ENCODE results near the gene PARP8.
"Not testable (repeated sequence)": the region's sequence is repeated elsewhere in the genome, so short reads cannot be mapped to it uniquely, and the experiment has no call there.

The PARP8 gene

DNA sequence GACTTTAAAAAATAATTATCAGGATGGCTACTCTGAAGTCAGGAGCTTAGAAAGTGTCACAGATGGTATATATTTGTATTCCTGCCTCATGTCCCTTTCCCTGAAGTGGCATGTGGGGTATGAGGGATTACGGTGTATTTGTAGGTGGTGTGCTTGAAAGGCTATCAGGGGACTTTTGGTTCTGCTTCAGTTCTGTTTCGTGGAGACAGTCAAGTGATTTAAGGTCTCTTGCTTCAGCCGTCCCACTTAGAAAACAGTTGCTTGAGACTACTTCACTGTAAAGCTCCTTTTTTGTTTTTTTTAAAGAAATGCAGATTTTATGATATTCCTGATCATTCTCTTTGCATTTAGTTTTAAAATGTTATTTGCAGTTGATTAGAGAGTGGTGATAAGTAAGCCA, 18.3 kb downstream of the PARP8 start:
- DNase-seq: no peak

DNA sequence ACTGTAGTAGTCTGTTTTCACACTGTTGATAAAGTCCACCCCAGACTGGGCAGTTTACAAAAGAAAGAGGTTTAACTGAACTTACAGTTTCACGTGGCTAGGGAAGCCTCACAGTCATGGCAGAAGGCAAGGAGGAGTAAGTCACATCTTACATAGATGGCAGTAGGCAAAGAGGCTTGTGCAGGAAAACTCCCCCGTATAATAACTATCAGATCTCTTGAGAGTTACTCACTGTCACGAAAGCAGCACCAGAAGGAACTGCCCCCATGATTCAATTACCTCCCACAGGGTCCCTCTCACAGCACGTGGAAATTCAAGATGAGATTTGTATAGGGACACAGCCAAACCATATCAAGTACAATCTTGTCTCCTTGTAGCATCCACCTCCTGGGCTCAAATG, 21.1 kb downstream of the PARP8 start:
- no peak for DNase-seq

DNA sequence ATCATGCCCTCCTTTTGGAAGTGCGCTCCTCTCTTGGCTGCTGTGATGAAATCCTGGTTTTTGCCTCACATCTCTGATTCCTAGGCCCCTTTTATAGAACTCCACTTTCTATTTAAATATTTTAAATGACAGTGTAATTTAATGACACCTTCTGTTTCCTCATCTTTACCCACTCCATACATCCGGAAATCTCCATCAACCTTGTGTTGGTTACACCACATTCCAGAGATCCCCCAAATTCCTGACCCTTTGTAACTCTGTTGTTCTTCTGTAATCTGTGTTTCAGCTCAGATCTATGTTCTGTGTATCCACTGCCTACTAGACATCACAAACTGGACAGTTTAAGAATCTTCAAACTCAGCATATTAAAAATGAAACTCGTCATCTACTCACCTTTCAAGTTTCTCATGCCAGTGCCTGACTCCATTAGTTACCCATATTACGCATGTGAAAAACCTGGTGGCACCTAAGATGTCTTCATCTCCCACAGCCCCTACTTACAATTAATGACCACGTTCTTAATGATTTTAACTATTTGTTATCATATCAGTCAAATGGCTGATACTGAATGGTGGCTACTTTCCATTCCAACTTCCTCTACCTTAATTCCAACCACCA, 25.1 kb downstream of the PARP8 start:
- DNase-seq: no peak

DNA sequence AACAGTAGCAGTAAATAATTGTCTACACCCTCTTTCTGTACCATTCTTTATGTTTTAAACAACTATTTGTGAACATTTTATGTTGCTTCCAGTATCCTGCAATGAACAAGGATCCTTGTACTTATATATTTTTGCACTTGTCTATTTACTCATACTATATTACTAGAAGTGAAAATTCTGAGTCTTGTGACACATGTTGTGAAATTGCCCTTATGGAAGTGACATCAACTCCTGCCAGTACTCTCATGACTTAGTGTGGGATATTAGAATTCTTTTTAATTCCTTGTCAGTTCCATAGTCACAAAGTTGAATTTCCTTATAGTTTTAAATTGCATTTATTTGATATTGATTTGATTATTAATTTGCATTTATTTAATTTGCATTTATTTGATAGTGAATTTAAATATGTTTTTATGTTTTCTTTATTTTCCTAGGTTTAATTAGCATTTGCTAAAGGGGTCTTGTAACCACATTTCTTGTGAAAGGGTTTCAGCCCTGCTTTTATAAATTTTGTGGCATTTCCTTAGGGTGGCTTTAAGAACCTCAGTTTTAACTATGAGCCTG, 27.7 kb downstream of the PARP8 start:
- DNase-seq: no peak

DNA sequence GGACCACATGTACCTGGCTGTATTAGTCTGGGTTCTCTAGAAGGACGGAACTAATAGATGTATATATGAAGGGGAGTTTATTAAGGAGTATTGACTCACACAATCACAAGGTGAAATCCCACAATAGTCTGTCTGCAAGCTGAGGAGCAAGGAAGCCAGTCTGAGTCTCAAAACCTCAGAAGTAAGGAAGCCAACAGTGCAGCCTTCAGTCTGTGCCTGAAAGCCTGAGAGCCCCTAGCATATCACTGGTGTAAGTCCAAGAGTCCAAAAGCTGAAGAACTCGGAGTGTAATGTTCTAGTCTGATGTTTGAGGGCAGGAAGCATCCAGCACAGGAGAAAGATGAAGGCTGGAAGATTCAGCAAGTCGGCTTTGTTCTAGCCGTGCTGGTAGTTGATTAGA, 28.2 kb downstream of the PARP8 start:
- not testable (repeated sequence) for DNase-seq

DNA sequence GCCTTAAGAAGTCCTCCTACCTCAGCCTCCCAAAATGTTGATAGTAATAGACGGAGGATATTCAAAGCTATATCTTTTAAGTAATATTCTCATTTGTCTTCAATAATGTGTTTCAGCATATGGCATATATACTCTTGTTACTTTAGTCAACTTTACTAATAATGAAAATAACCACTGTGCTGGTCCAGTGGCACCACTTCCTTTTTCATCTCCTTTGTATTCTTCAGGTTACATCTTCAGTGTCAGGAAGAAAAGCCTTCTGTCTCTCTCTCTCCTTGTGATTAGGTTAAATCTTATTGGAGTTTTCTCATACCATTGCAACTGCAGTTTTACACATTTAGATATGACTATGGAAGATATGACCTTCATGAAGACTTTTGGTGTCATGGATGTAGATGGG, 31.3 kb downstream of the PARP8 start:
- no peak for DNase-seq

DNA sequence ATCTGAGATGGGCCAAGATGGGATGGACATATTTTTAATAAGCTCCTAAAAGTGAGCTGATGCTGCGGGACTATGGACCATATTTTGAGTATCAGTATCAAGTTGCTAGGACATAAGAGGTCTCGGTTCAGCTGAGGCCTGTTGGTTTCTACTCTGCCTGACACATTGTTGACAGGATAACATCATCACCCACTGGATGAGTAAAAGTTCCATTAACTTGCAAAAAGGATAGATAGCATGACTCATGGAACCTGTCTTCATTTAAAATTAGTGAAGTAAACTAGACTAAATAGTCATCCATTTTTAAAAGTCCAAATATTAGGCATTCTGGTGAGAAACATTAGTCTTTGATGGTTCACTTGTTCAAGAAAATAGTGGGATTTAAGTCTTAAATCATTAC, 33.3 kb downstream of the PARP8 start:
- DNase-seq: no peak

DNA sequence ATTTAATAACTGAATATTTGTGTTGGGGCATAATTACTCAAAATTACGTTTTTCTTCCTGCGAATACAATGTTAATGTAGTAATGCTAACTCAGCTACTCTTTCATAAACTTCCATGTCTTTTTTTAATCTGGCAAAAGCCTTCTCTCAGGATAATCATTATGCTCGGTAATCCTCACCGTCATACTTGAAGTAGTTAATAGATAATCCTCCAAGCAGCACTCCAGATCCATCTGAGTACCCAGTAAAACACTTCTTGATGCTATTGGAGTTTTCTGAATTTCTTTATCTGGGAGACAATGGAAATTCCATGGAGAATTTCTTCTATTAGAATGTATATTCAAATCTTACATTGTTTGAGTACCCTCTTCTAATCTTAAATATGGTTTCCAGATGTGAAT, 34.3 kb downstream of the PARP8 start:
- DNase-seq: no peak

DNA sequence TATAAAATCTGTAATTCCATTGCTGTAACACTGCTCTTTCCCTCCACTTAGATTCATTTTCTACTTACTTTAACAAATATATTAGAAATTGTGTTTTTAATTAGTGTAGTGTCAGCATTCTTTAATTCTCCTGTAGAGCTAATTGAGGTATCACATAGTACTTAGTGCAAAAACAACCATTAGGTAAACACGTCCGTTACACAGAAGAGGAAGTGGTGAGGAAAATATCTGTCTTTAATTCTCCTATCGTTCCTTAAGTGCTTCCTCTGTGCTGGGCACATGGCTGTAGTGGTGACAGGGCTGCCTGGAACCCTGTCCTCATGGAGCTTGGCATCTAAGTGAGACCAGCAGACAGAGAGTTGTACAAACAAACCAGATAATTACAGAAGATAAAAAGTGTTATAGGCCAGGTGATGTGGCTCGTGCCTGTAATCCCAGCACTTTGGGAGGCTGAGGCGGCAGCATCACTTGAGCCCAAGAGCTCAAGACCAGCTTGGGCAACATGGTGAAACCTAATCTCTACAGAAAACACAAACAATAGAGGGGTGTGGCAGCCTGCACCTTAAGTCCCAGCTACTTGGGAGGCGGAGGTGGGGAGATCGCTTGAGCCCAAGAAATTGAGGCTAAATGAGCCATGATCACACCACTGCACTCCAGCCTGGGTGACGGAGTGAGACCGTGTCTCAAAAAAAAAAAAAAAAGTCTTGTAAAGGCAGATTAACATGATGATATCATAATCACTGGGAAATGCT, 36.4 kb downstream of the PARP8 start:
- DNase-seq: no peak

DNA sequence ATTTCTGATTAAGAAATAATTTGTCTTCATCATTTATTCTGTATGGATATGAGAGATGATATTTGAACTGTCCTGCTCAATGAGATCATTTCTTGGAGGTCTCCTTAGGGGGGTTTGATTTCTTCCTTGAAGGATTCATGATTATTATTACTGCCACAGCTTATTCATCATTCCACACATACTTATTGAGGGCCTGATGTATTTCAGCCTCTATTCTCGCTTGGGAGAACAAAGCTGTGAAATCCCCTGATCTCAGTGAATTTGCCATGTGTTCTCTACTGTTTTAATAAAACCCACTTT, 36.9 kb downstream of the PARP8 start:
- DNase-seq: no peak

DNA sequence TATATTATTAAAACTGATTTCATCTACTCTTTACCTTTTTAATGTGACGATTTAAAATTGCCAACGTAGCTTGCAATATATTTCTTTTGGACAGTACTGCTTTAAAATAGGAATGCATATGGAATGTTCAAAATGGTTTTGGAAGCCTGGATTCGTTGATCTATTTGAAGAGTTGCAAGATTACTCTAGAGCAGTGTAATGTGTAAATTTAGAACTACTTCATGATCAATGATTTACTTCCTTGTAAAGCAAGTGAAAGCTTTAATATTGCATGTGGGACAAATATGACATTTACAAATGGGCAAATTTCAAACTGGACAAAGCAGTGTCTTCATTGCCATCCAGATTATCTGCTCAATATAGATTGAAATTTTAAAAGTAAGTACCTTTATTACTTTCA, 38.3 kb downstream of the PARP8 start:
- no peak for DNase-seq

DNA sequence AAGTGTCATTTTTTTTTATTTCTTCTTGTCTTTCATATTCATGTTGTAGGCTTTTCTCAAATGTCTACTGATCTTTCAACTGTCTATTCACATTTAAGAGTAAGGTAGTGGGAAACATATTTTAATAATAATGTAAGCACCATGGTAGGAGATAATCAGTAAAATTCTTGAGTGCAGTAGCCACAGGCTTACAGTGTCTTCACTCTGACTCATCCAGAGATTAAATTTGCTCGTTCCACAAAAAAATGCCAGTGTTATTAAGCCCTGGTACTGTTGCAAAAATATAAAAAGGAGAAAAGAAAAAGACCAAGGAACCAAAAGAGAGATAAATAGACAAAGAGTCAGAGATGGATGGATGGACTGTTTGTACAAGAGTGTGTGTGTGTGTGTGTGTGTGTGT, 43.0 kb downstream of the PARP8 start:
- no peak for DNase-seq

DNA sequence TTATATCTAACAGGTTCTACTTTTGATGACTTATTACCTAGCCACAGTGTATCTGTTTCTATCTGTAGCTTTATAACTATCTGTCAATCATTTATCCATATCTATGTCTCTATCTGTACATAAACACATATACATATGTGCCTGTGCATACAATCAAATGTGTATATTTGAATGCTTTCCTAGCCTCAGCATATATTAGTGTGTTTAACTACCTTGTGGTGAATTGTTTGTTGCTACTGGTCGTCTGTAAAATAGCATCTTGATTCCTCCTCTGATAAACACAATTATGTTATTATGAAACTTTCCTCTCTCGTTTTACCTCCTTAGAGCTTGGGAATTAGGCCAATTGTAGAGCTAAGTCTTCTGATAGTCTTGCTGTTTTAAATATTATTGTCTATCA, 44.4 kb downstream of the PARP8 start:
- DNase-seq: no peak

DNA sequence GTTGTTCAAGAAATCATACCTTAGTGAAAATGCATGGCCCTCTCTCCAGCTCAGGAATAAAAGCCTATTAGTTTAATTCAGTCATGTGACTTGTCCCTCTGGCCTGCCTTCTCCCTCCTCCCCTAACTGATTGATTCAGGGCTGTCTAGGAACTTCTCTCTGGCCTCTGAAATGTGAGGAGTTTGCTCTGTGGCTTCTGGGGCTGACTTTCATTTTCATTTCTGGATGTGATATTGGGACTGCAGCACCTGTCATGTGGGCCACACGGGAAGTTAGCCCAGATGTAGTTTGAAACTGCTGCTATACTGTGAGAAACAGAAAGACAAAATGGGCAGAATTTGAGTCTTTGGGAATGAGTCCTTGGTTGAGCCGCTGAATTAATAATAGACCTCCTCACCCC, 44.8 kb downstream of the PARP8 start:
- DNase-seq: peak; percentile 76

DNA sequence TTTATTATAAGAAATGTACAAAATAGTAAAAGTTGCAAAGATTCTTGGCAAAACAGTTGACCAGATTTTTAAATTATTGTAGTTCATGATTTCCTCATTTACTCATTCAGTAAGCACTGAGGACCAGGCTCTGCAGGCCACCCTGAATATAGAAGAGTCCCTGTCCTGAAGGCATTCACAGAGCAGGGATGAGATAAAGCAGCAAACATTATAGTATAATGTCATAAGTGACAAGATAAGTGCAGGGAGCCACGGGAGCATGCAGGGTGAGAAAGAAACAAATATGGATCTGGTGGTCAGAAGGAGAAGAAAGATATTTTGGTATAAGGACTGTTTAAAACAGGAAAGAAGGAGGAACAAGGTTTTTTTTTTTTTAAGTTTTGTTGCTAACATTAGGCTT, 46.0 kb downstream of the PARP8 start:
- no peak for DNase-seq

DNA sequence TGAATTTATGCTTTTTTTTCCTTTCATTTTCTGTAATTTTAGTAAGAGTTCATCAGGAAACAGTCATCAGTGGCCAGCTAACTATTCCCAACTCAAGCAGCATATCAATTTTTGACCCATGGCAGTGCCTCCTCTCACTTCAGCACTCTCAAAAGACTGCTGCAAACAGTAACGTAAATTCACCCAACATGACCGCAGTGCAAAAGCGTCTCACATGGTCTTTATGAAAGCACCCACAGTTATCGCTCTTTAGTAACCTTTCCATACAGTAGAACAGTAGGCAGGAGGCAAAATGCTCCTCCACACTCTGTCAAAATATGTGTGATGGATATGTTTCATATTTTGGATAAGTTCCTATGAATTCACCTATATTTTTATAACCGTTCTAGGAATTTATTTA, 48.6 kb downstream of the PARP8 start:
- no peak for DNase-seq

DNA sequence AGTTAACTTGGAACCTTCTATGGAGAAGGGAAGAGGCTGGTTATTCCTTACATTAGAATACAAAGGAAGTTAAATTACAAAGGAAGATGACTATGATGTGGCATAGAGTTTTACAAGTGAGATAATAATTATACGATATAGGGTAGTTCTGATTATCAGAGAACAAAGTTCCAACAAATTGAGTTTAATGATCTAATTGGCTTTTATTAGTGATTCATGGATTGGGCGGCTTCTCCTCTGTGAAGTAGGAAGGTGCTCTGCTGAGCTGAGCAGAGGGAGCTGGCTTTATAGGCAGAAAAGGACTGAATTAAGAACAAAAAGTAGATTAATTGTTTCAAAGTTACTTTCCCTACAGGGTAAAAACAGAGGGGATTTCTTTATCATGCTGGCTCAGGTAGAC, 49.7 kb downstream of the PARP8 start:
- DNase-seq: no peak

DNA sequence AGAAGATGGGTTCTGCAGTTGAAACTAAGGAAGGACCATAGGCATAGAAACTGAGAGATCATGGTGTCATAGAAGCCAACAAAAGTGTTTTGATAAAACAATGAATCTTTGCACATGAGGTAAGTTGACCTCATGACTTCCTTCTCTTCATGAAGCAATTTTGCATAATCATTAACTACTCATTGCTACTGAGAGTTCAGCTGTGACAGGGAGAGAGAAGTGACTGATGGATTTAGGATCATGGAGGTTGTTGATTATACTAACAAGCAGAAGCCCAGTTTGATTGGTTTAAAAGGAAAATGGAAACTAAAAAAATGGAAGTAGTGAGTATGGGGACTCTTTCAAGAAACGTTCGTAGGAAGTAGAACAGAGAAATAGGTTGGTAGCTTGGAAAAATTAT, 51.2 kb downstream of the PARP8 start:
- DNase-seq: no peak

DNA sequence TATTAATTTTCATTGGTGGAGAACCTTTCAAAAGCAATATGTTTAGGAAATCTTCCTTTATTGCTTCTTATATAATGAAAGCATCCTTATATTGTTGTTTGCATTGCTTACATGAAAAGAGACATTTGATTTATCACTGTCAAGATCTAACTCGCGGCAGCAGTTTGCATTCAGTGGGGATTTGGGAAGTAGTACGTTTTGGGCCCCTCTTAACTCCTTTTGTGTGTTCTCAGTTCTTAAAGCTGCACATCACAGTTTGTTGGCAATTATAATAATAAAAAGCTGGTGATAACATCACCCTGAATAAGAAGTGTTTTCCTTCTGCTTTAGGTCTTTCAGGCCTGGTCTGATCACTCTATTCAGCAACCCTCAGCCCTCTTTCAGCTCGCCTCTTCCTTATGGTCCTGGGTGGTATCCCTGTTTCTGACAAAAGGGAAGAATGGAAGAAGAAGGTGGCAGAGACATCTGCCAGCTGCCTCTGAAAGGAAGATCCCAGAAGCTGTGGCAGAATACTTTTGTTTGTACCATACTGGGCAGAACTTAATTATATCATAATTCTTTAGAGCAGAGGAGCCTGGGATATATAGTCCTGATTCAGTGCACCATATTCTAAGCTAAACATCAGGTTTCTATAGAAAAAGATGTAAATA, 53.7 kb downstream of the PARP8 start:
- DNase-seq: no peak

DNA sequence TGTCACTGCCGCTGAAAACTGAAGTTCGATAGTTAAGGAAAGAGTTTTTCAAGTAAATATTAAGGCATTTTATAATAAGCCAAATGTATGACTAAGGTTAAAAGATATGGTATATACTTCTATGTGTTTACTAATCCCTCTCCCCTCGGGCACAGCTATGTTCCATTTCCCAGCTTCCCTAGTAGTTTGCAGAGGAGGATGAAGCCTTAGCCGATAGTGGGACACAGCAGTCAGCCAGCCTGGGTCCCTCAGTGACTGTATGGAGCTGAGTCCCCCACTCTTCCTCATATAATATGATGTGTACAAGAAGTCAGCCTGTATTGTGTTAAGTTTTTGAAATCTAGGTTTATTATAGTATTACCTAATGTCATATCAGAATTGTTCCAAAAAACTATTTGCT, 55.8 kb downstream of the PARP8 start:
- no peak for DNase-seq

DNA sequence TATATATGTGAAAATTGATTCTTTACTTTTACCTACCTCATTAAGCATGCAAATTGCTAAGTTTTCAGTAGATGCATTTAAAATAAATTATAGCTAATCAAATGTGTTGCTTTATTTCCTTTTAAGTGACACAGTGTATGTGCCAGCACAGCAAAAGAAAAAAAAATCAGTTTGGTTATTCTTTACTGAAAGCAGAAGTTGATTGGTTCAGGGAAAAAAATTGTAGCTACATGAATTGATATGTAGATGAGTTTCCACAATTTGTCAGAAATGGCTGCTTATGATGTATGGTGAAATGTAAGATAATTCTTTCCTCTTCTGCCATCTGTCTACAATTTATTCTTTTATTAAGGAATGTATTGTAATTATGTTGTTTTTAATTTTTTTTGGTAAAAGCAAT, 57.8 kb downstream of the PARP8 start:
- DNase-seq: no peak

DNA sequence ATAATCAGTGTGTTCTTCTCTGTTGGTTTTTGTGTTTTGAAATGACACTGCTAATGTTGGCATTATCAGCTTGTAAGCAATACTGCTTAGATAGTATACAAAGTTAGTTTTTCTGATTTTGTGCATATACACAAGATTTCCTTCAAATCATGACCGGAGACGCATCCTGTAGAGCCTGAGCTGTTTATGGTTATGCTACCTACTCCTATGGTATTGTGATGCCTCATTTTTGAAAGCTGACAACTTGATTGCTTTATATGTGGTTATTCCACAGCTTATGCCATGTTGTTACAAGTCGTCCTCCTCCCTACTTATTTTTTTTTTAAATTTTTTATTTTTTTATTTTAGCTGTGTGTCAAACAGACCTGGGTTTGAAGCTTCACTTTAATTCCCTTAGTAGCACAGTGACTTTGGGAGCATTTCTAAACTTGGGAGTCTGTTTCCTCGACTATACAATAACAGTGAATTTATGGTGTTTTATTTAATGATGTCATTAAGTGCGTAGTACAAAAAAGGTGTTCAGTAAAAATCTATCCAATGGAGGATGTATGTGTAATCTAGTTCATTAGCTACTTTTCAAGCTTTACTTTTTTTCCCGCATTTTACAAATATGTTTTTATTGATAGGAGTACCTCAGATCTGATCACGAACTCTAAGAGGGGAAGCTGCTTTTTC, 59.5 kb downstream of the PARP8 start:
- no peak for DNase-seq

DNA sequence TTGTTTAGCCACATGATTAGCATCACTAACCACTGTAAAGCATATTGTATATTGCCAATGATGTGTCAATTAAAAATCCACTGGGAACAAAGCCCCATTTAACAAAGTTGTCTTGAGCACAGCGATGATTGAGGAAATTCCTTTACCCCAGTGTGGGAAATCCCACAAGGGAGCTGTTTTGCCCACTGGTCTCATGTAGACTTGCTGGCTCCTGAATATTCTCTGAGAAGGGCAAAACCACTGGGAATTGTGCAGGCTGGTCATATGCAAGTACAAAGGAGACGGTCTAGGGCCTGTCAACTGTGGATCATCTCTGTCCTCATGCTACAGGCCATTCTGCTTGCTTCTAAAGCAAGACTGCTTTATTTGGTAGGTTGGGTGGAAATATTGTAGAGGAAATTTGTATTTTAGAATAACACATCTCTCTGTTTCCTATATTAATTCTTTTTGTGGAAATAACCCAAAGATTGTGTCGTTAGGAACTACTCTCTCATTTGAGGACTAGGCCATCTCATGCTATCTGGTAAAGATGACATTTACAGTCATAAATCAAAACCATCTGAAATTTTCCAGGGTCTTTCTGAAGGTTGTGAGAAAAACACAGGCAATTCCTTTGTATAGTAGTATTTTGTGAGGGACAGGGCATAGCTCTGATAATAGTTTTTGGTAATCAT, 60.2 kb downstream of the PARP8 start:
- no peak for DNase-seq
